GM12874 (cell line): ENCODE measurements around the gene ITPRID2.

Source experiments
- CTCF ChIP-seq: IDR thresholded peaks from 2 replicates; pipeline ENCODE4 v1.5.1; 2011; ENCODE audit warnings: low read depth, mild to moderate bottlenecking, control low read depth, low read length, moderate library complexity; ENCODE audit not compliant: insufficient read depth

ITPRID2 gene

GRCh38 chr2:181882246-181883020 is 9.1 kb upstream of the ITPRID2 start:
- TF ChIP-seq CTCF, result no peak

GRCh38 chr2:181884601-181885000 is 6.9 kb upstream of the ITPRID2 start:
- no peak for TF ChIP-seq CTCF

- no peak for TF ChIP-seq CTCF
Measured at GRCh38 chr2:181885096-181885495, 6.4 kb upstream of the ITPRID2 start.

GRCh38 chr2:181886192-181886591 is 5.3 kb upstream of the ITPRID2 start:
- no peak for TF ChIP-seq CTCF

- no peak for TF ChIP-seq CTCF
Measured at GRCh38 chr2:181887045-181887444, 4.5 kb upstream of the ITPRID2 start.

GRCh38 chr2:181889776-181890175 is 1.8 kb upstream of the ITPRID2 start:
- TF ChIP-seq CTCF, result no peak

GRCh38 chr2:181890271-181890670 is 1.3 kb upstream of the ITPRID2 start:
- no peak for TF ChIP-seq CTCF
